Lung (tissue), 12 donors: ENCODE results near the gene EMCN. TPM values are rescaled to one million over a fixed set of nuclear protein-coding genes. Genes with fewer than 3 reads are reported as not detected.

Source experiments
- ATAC-seq: fragments of 200-7000 bp; cut with Tn5 transposase; one replicate; pipeline ENCODE4 v1.9.1; 2020; ENCODE audit warnings: moderate number of reproducible peaks; ENCODE audit not compliant: insufficient read depth, low FRiP score
- DNase-seq, 3 donors: peaks; one replicate each; pipeline ENCODE4 v3.0.0-alpha.2; 2013 to 2017
- H3K27ac ChIP-seq, 2 donors: one replicate each; pipeline ENCODE4 v1.5.1; 2013; ENCODE audit warnings: mild to moderate bottlenecking in 2 of 2, moderate library complexity in 2 of 2, control low read depth in 1 of 2, inconsistent platforms in 1 of 2, low read depth in 1 of 2, low read length in 1 of 2
- H3K27me3 ChIP-seq, 3 donors: one replicate each; pipeline ENCODE4 v1.5.1; 2013; ENCODE audit warnings: low read length in 2 of 3; ENCODE audit not compliant: control insufficient read depth in 3 of 3, insufficient read depth in 3 of 3
- H3K36me3 ChIP-seq, 4 donors: one replicate each; pipeline ENCODE4 v1.5.1; 2013; ENCODE audit warnings: low read length in 4 of 4, mild to moderate bottlenecking in 1 of 4, moderate library complexity in 1 of 4; ENCODE audit not compliant: control insufficient read depth in 4 of 4, insufficient read depth in 4 of 4
- H3K4me1 ChIP-seq, 5 donors: one replicate each; pipeline ENCODE4 v1.5.1; 2013; ENCODE audit warnings: low read length in 5 of 5, mild to moderate bottlenecking in 2 of 5, moderate library complexity in 1 of 5; ENCODE audit not compliant: control insufficient read depth in 5 of 5, insufficient read depth in 5 of 5
- H3K4me3 ChIP-seq: one replicate; pipeline ENCODE4 v1.5.1; 2013; ENCODE audit warnings: mild to moderate bottlenecking, control low read depth, moderate library complexity
- H3K9ac ChIP-seq, 2 donors: one replicate each; pipeline ENCODE4 v1.5.1; 2013; ENCODE audit warnings: low read length in 2 of 2, control low read depth in 1 of 2; ENCODE audit not compliant: insufficient read depth in 1 of 2
- H3K9me3 ChIP-seq, 4 donors: one replicate each; pipeline ENCODE4 v1.5.1; 2013; ENCODE audit warnings: low read length in 3 of 4, mild to moderate bottlenecking in 1 of 4, moderate library complexity in 1 of 4; ENCODE audit not compliant: control insufficient read depth in 4 of 4, insufficient read depth in 3 of 4
- whole genome bisulfite sequencing, 2 donors: extraction: QIAGEN DNeasy Blood & Tissue Kit; methylation state at CpG; one replicate each; pipeline ENCODE4 v1.1.7; 2013; 5-methylcytosine and 5-hydroxymethylcytosine counted together
- polyA plus RNA-seq, 2 donors: library from polyadenylated mRNA; stranded (reverse); fragments of 200-250 nt; gene quantifications; one replicate each; pipeline ENCODE4 v1.2.1, GENCODE V29; 2013
- total RNA-seq, 2 donors: library from RNA; depleted of rRNA in 1 of 2; stranded (reverse); fragments of >200 nt in 1 of 2; gene quantifications; one replicate each; pipeline ENCODE4 v1.2.1, GENCODE V29; 2014 to 2021
- TF ChIP-seq, protein P1 (sequence below): IDR thresholded peaks from 2 replicates; pipeline ENCODE4 v1.5.1; 2012; ENCODE audit warnings: mild to moderate bottlenecking; ENCODE audit errors: control extremely low read depth, extremely low read depth
- donor health status: control.
- donor health status: control.
- donor health status: Bipolar disorder and iron deficiency.
- donor health status: healthy.
- donor health status: DM: yes; HTN: yes; CAD: no.

EMCN gene
- total and polyA plus RNA-seq, 4 donors, result 5.8 to 90.8 (median 20.6) TPM

- no peaks in the 10 kb centered on the region for H3K4me1 ChIP-seq
- H3K36me3 ChIP-seq, result no peaks in the 10 kb centered on the region
- no peak overlapping the region for H3K27ac ChIP-seq
- 92 to 95% methylated on average over 1 of the region's 1 CpG for WGBS, 2 donors
- peaks cover 0 to 6% (median under 1%) of the 10 kb centered on the region in 4 donors for H3K9me3 ChIP-seq
- no peaks in the 10 kb centered on the region for H3K27me3 ChIP-seq
- ATAC-seq, result no peak
- H3K4me3 ChIP-seq, result no peak overlapping the region
- no peak overlapping the region for H3K9ac ChIP-seq
- DNase-seq, result no peak
- TF ChIP-seq, protein P1, sequence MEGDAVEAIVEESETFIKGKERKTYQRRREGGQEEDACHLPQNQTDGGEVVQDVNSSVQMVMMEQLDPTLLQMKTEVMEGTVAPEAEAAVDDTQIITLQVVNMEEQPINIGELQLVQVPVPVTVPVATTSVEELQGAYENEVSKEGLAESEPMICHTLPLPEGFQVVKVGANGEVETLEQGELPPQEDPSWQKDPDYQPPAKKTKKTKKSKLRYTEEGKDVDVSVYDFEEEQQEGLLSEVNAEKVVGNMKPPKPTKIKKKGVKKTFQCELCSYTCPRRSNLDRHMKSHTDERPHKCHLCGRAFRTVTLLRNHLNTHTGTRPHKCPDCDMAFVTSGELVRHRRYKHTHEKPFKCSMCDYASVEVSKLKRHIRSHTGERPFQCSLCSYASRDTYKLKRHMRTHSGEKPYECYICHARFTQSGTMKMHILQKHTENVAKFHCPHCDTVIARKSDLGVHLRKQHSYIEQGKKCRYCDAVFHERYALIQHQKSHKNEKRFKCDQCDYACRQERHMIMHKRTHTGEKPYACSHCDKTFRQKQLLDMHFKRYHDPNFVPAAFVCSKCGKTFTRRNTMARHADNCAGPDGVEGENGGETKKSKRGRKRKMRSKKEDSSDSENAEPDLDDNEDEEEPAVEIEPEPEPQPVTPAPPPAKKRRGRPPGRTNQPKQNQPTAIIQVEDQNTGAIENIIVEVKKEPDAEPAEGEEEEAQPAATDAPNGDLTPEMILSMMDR, result no peak
These were observed 156.5 kb downstream of the EMCN start for GRCh38 chr4:100361336-100361735.

GRCh38 chr4:100360211-100360610 is 157.6 kb downstream of the EMCN start:
- Histone ChIP-seq H3K9ac (no peak overlapping the region), H3K27ac (no peak overlapping the region), H3K36me3 (no peaks in the 10 kb centered on the region), H3K27me3 (no peaks in the 10 kb centered on the region), H3K9me3 (peaks cover 0 to 6% (median under 1%) of the 10 kb centered on the region in 4 donors), H3K4me3 (no peak overlapping the region), H3K4me1 (no peaks in the 10 kb centered on the region)
- DNase-seq (no peak), ATAC-seq (no peak)
- 67 to 71% methylated on average over 1 of the region's 1 CpG for WGBS, 2 donors
- TF ChIP-seq, protein P1, result no peak

GRCh38 chr4:100359441-100359840 is 158.4 kb downstream of the EMCN start:
- Histone ChIP-seq H3K4me3 (no peak overlapping the region), H3K4me1 (no peaks in the 10 kb centered on the region), H3K9me3 (peaks cover 0 to 6% (median under 1%) of the 10 kb centered on the region in 4 donors), H3K27me3 (no peaks in the 10 kb centered on the region), H3K9ac (no peak overlapping the region), H3K27ac (no peak overlapping the region), H3K36me3 (no peaks in the 10 kb centered on the region)
- no peak for ATAC-seq
- DNase-seq, result no peak
- 64 to 82% methylated on average over 2 of the region's 2 CpGs for WGBS, 2 donors
- TF ChIP-seq, protein P1, result no peak

DNA sequence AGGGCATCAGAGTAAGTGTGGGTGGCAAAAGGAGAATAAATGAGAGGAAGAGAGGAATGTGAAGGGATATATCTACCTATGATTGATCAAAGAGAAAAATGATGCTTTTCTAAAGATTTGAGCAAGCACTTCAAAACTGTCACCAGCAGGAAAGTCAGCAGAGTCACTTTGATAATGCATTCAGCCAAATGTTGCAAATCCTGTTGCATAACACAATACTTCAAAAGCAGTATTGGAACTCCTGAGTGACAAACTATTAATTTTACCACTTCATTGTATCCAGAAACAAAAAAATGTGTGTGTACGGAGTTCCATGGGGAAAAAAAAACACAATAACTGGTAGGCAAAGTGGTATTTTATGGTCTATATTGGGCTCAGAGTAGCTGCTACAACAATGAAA is 160.3 kb downstream of the EMCN start:
- no peak for ATAC-seq
- 91 to 96% methylated on average over 1 of the region's 1 CpG for WGBS, 2 donors

More for the DNA sequence above, 160.3 kb downstream of the EMCN start:
- DNase-seq, result no peak
- H3K9me3 ChIP-seq, result peaks cover 0 to 6% (median under 1%) of the 10 kb centered on the region in 4 donors
- H3K4me1 ChIP-seq, result no peaks in the 10 kb centered on the region
- H3K36me3 ChIP-seq, result no peaks in the 10 kb centered on the region
- H3K27ac ChIP-seq, result no peak overlapping the region
- TF ChIP-seq, protein P1, result no peak
- no peak overlapping the region for H3K9ac ChIP-seq
- H3K4me3 ChIP-seq, result no peak overlapping the region
- H3K27me3 ChIP-seq, result no peaks in the 10 kb centered on the region
